GM18909 (cell line): ENCODE measurements around the gene STPG1.
A peak's percentile ranks its signal among the peaks of the same experiment; 100 is the strongest.

Source experiments
- ATAC-seq: cut with Tn5 transposase; IDR thresholded peaks from one replicate; pipeline ENCODE4 v1.9.1; 2021; ENCODE audit warnings: mild to moderate bottlenecking; ENCODE audit not compliant: unreplicated experiment, poor library complexity

STPG1 gene

DNA sequence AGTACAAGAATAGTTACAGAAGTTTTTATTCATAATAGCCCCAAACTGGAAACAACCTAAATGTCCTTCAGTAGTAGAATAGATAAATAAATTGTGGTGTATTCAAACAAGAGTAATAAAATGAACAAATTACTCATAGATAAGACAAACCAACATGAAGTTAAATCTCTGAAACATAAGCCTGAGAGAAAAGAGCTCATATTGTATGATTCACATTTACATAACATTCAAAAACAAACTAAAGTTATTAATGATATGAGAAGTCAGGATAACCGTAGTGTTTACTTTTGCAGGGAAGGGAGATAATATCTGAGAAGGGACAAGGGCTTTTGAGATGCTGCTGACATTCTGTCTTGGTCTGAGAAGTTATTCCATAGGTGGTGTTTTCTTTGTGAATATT, 13.5 kb downstream of the STPG1 start:
- ATAC-seq = no peak

DNA sequence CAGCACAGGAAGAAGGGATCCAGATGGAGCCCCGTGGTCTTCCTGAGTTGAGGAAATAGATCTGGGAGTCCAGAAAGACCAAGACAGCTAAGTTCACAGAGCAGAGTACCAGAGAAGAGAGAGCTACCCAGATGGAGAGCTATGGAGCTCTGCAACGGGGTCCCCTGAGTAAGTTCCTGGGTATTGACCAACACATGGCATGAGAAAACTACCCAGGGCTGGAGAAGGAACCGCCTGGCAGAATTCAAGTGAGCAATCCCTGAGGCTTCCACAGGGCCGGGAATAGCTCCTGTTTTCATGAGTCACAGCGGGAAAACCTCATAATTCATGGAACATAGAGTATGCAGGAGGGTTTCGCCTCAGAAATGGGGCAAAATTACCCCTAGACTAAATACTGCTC, 19.7 kb downstream of the STPG1 start:
- ATAC-seq = no peak

DNA sequence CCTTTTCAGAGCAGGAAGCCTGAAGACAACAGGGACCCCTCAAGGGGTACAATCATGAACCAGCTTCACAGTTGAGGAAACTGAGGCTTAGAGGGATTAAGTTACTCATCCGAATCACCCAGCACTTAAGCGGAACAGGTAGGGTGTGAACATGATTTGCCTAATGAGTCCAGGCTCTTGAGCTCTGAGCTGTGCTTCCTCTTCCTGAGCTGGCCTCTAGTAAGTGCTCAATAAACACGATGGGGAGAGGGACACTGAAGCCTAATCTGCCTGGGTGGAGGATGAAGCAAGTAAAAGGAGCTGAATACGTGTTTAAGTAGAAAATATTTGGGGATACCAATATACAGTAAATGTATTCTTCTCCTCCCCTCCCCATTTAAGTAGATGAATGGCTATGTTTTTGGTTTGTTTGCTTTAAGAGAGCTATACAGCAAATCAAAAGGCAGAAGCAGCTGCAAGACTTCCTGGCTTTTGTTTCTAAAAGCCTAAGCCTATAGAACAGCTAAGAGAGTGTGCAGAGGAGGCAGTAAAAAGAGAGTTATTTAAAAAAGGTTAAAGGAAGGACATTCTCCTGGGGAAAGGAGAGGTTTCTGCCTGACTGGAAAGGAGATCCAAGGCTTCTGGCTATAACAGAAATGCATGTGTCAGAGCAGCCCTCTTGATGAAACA, 20.5 kb downstream of the STPG1 start:
- no peak for ATAC-seq

DNA sequence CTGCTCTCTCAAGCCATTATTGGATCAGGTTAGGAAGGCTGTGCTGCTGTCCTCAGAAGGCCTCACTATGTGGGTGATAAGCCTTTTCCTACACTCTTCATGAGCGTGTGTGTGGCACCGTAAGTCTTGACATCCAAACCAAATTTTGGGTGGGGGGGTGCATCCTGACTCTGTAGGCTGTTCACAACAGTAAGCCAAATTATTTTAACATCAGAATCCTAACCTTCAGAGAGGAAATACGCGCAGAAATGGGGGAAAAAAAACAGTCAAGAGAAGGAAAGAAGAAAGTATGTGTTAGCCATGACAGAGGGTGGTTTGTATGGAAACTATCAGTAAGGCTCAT, 21.0 kb downstream of the STPG1 start:
- no peak for ATAC-seq

DNA sequence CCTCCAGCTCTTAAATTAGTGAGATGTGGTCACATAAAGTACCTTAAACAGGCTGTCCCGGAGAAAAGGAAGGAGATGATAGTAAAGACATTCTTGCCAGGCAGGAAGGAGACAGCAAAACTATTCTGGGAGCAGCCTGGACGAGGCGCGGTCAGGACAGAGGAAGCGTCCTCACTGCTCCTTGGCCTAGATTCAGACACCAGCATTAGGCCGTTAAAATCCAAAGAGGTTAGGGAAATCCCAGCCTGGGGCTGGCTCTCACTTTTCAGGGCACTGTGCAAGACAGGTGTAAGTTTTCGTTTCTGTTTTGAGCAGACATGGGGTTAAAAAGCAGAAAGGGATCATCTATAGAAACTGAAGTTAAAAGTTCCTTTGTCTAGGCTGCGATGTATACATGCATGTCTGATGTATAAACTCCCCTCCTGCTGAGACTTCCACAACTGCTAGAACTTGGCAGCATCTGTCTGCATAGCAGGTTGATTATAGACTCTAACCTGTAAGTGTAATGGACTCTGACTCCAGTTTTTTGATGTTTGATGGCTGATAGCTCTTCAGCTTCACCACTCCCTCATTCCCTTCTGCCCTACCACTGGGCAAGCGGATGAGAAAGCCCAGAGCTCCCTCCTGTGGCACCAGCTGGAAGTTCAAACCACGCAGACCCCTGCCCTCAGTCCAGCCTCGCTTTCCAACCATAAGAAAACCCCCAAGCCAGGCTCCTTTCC, 21.5 kb downstream of the STPG1 start:
- peak; percentile 71 for ATAC-seq

DNA sequence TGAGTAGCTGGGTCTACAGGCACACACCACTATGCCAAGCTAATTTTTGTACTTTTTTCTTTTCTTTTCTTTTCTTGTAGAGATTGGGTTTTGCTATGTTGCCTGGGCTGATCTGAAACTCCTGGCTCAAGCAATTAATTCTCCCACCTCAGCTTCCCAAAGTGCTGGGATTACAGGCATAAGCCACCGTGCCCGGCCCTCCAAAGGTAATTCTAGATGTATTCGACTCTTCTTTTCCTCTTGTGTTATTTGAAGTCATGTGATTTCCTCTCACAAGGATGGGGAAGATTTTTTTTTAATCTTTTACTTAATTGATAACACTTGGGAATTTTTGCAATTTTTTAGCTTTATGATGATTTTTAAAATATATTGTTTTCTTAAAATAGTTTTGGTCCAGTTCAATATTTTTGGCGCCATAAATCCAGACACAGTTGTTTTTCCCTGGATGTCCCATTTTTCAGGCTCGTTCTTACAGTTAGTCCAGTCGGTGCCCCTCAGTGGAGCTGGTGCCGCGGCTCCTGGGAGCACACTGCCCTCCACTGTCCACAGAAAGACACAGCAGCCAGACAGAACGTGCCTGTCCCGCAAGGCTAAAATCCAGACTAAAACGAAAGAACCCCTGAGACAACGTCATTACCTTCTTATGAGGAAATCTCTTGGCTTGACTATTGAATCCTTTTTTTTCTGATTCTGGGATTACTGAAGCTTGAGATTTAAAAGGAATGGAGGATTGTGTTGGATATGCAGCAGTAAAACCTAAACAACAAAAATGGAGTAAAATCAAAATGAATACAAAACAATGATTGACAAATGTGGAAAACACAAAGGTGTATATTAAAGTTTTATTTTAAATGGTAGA, 22.4 kb downstream of the STPG1 start:
- ATAC-seq = peak; percentile 40

DNA sequence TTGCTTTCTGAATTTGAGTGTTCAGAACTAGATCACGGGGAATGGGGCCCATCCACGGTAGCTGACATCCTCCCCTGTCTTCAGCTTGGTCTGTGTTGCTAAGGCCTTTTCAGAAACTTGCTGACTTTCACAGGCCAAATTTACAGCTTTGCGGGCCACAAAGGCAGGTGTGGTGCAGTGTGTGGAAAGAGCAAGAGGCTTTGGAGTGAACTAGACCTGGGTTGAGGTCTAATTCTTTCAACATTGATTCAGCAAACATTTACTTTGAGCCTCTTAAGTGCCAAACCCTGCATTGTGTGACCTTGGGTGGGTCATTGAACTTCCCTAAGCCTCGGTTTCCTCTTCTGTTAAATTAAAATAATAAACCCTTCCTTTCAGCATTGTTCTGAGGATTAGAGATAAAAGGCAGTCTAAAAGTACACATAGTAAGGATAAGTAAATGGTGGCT, 24.3 kb downstream of the STPG1 start:
- ATAC-seq = no peak

DNA sequence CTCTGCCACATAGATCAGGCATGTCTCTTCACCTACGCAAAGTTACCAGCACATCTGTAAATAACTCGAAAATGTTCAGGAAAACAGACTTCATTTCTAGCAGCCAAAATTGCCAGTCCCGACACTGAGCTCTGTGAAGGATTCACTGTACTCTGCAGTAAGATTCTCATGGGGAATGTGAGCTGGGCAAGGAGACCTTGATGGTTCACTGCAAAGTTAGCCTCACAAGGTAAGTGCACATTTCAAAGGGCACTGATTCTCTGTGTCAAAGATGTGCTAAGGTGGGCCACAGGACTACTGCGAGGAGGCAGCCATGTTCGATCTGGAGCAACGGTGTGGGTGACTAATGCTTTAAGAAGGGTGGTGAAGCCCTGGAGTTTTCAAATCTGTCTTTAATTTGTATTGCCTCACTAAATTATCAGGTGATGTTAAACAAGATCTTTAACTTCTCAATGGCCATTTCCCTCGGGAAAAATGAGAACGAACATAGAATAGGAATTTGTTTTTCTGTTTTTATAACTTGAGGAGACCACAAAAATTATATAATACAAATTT, 25.2 kb downstream of the STPG1 start:
- no peak for ATAC-seq

DNA sequence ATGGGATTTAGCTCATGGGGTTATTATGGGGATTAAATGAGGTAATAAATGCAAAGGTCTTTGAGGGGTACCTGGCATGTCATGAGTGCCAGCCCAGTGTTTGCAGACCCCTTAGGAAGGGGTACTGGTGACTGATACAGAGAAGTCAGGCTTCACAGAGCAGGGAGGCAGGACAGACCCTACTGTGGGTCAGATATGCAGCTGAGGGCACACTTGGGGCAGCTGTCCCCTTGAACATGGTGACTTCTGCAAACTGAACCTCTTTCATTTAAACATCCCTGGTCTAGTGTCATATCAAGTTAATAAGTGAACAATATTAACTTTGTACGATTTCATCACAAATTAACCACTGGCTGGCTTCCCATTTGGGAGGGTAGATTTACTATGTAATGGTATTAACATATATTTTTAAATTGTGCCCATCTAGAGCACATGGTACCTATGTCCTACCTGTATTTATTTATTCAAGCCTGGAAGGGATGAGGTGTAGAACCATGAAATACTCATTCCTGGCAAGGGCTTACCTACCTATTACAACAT, 25.9 kb downstream of the STPG1 start:
- ATAC-seq = no peak

DNA sequence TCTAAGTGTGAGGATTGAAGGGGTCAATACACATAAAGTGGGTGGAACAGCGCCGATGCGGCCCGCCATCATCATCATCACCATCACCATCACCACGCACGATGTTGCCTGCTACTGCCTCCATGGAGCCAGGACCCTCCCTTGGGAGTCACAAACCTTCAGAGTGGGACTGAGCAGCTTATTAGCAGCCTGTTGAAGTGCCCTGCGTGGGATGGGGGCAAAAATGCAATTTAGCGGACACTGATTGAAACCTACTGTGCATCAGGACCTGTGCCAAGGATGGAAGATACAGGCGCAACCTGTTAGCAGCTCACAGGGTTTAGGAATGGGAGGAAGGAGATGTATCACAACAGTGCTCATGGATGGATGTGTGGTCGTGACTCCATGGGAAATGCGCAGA, 26.7 kb downstream of the STPG1 start:
- ATAC-seq = no peak

DNA sequence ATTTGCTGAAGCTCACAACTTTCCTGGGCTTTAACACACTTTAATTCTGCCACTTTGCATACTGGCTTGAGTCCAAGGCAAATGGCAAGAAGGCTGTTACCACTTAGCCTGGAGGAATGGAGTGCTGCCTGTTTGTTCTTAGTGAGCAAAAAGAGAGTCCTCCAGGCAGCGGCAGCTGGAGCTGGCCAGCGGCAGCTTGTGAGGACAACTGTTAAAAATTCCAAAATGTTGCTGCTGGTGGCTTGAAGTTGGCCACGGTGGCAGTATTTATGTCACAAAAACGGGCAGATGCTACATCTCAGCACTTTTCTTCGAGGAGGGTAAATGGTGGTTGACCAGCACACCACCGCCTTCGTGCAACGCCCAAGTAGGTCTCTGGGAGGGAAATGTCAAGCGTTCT, 27.3 kb downstream of the STPG1 start:
- ATAC-seq = no peak

DNA sequence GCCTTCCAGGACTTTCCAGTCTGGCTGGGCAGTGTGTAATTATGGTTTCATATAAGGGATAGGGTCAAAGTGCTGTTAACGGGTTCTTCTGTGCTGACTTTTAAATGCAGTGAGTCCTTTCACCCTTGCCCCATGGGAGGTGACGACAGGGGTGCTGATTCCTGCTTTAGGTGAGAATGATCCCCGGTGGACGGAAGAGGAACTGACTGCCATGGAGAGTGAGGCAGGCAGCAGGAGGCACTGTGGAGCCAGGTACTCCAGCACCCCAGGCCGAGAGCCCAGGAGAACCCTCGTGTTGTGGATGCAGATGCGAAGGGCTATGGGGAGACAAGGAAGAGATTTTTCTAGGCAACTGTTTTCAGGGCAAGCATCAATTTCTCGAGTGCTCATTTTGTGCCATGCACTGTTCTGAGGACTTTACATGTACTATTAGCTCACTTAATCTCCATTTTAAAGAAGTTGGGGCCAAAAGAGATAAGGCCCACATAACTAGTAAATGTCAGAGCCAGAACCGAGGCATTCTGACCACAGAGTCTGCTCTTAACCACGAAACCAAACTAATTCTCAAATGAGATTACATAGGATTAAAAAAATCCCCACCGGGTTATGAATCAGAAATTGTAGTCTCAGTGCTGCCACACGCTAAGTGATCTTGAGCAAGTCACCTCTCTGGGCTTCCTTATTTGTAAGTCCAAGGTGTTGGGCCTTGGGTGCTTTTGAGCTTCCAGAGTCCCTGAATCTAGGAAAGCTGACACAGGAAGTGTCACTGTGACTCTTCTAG, 28.2 kb downstream of the STPG1 start:
- ATAC-seq = no peak

DNA sequence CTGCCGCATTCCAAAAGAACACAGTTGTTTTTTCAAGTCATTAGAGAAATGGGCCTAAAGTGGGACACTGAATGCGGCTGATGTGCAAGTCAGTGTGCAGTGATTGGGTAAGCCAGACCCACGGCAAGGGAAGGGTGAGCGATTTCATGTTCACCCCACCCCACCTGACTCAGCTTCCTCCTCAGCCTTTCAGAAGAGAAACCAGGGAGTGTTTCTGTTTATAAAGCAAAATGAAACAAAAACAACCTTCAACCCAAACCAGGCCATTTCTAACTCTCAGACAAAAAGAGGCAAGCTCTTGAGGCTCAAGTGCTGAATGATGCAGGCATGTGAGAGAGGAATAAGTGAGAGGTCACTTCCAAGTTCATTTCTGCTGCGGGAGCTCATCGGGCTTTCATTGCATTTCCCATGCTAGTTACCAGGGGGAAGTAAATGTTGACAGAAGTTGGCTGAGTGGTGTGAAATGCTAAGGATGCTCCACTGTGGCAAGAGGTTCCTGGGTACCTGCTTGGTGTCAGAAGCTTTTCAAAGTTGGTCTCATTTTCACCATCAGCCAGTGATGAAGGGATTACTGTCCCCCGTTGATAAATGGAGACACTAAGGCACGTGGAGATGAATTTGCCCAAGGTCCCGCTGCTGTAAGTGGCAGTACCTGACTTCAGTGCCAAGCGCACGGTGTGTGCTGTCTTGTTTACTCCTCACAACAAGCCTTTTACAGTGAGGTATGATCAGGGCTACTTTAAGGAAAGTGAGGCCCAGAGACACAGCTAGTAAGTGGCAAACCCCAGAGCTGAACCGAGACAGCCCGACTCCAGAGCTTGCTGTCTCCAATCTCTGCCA, 29.1 kb downstream of the STPG1 start:
- peak; percentile 68 for ATAC-seq

DNA sequence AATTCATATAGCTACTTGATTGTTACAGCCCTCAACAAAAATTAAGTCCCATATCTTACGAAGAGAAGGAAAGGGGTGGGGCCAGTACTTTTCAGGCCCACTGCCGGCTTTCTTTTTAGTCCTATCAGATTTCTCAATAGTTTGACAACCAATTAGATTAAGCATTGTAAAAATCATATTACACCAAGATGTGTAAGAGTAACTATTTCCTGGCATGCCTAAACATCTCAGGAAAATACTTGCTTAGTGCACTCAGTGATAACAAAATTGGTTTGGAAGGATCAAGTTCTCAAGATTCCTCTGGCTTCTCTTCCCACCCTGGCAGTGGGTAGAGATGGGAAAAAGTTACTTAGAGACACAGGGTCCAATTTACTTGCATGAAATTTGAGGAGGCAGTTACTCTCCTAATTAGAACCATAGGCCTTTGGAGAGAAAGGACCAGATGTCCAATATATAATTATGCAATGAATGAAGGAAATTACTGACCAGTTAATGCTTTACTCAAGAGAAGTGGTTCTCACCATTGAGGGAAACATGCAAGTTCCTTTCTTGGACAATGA, 30.1 kb downstream of the STPG1 start:
- ATAC-seq = no peak

DNA sequence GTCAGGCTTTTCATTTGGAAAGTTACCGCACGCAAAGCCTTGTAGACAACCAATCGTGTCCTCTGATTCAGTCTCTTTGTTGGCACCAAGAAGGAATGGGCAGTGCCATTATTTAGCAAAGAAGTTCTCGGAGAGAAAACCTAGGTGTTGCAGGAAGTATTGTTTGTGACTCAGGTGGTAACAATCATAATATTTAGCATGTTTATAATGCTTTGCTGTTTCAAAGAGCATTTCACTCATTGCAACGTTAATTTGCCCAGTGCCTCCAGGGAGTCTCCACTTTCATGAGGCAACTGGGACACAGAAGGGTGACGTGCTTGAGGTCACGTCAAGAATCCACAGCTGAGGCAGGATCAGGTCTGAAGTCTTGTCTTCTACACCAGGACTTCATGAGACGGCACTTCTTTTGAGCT, 31.4 kb downstream of the STPG1 start:
- ATAC-seq = no peak

DNA sequence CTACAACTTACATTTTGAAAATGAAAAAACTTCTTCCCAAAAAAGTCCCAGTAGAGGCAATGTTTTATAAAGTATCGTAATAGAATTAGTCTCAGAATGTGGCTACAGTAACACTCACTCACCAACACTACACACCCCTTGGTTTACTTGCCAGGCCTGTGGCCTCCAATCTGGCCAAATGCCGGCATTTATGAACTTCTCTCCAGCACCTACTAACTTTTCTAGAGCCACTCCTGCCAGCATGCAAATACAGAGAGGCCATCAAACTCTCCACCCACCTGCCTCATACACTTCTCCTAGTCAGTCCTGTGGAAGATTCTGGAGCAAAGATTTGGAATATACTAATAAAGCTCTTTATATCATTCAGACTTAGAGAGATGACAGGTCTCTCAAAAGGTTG, 32.3 kb downstream of the STPG1 start:
- no peak for ATAC-seq

DNA sequence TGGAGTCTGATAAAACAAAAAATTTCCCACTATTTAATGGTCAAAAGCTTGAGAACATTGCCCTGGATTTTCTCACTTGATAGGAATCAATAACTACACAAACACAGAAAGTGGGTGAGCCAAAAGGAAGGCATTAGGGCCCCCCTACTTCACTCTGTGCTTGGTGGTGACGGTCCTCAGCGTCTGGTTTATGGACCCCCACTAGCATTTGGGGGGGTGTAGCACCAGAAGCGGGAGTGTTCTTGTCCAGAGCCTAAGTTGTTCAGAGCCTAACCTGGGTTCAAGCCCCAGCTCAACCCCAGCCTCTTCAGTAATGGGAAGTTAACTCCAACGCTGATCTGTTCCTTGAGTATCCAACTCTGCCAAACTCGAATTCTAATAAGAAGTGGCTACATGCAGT, 33.1 kb downstream of the STPG1 start:
- no peak for ATAC-seq

DNA sequence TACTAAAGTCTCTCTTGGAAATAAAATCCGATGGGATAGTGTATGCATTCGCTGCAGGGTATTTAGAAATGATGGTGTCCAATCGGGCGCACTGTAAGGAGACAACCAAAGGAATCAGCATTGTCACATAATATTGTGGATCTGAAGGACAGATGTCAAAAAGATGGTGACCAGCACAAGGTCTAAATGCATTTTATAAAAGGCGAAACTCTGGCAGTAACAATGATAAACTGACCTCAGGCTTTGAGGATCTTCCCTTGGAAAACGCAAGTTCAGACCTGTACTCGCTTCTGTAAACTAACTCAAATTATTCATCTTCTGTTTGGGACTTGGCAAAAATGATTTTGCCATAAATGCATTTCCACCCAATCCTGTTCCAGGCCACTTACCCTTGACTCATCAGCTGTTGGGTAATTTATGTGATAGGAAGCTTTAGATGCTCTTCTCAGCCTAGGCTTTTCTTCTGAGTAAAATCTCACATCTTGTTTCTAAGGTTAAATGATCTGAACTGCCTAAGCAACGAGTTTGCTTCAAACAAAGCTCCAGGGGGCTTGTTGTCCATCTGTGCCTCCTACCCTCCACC, 33.8 kb downstream of the STPG1 start:
- no peak for ATAC-seq
